B cell (primary cell): ENCODE measurements around the gene C11orf54. TPM values are rescaled to one million over a fixed set of nuclear protein-coding genes. Genes with fewer than 3 reads are reported as not detected.

ENCODE experiments used
- ATAC-seq: fragments of 200-7000 bp; cut with Tn5 transposase; one replicate; pipeline ENCODE4 v1.10.0; 2021; ENCODE audit warnings: low read depth, mild to moderate bottlenecking, moderate number of reproducible peaks, moderate library complexity
- CTCF ChIA-PET: fragments of 350-600 bp; sonication (Branson Sonifier 250); formaldehyde crosslinking; loops from one replicate; lab custom pipeline; 2021; ENCODE audit warnings: antibody characterized with exemption, inconsistent platforms; lab: Charles Lee
- POLR2A ChIA-PET: fragments of 350-600 bp; sonication (Branson Sonifier 250); formaldehyde crosslinking; loops from one replicate; lab custom pipeline; 2021; ENCODE audit warnings: antibody characterized with exemption; lab: Charles Lee
- DNase-seq: peaks from one replicate; pipeline ENCODE4 v3.0.0; 2013
- H2AFZ ChIP-seq: 2 replicates; pipeline ENCODE4 v1.6.1; 2012; ENCODE audit warnings: mild to moderate bottlenecking, low read depth, low read length; ENCODE audit not compliant: insufficient read depth, poor library complexity, severe bottlenecking
- H3K27ac ChIP-seq, 2 donors: 1 replicate in 1 of 2; 2 replicates in 1 of 2; pipeline ENCODE4 v1.5.1; 2012 to 2013; ENCODE audit warnings: low read length in 2 of 2, mild to moderate bottlenecking in 2 of 2, moderate library complexity in 1 of 2
- H3K27me3 ChIP-seq, 4 experiments: fragments of 200-600 bp in 1 of 4; sonication (generic) in 1 of 4; replicated peaks in 1 of 4; 1 replicate in 2 of 4; 2 replicates in 2 of 4; pipeline versions ENCODE4 v1.6.1 to v1.7.0; 2013 to 2016; ENCODE audit warnings: low read length in 3 of 4, mild to moderate bottlenecking in 2 of 4, mixed read lengths in 1 of 4, moderate library complexity in 1 of 4; ENCODE audit not compliant: insufficient read depth in 4 of 4, control insufficient read depth in 3 of 4; ENCODE audit errors: control extremely low read depth in 1 of 4
- H3K36me3 ChIP-seq, 2 experiments: replicated peaks in 1 of 2; 1 replicate in 1 of 2; 2 replicates in 1 of 2; pipeline versions ENCODE4 v1.6.1 to v1.7.1; 2013; ENCODE audit warnings: low read length in 1 of 2; ENCODE audit not compliant: insufficient read depth in 2 of 2, control insufficient read depth in 1 of 2; ENCODE audit errors: control extremely low read depth in 1 of 2, extremely low read depth in 1 of 2
- H3K4me1 ChIP-seq, 2 donors: fragments of 200-600 bp in 1 of 2; sonication (generic) in 1 of 2; 1 replicate in 1 of 2; 2 replicates in 1 of 2; pipeline versions ENCODE4 v1.5.1 to v1.6.1; 2013 to 2017; ENCODE audit warnings: low read length in 2 of 2; ENCODE audit not compliant: control insufficient read depth in 2 of 2, insufficient read depth in 2 of 2
- H3K4me2 ChIP-seq: replicated peaks from 2 replicates; pipeline ENCODE3; 2012; ENCODE audit warnings: mild to moderate bottlenecking, low read depth, low read length; ENCODE audit not compliant: poor library complexity, severe bottlenecking
- H3K4me3 ChIP-seq, 5 experiments: fragments of 200-600 bp in 1 of 5; sonication (generic) in 1 of 5; 1 replicate in 3 of 5; 2 replicates in 2 of 5; pipeline versions ENCODE4 v1.5.1 to v1.7.0; 2011 to 2016; ENCODE audit warnings: low read length in 4 of 5, mild to moderate bottlenecking in 4 of 5, low read depth in 2 of 5, control low read depth in 1 of 5, moderate library complexity in 1 of 5; ENCODE audit not compliant: insufficient read depth in 1 of 5; ENCODE audit errors: control extremely low read depth in 1 of 5, extremely low read depth in 1 of 5
- H3K79me2 ChIP-seq: fragments of 200-600 bp; sonication (generic); one replicate; pipeline ENCODE4 v1.6.0; 2016; ENCODE audit warnings: low read length; ENCODE audit not compliant: control insufficient read depth, insufficient read depth
- H3K9ac ChIP-seq: fragments of 200-600 bp; sonication (generic); 2 replicates; pipeline ENCODE4 v1.6.1; 2017; ENCODE audit warnings: mild to moderate bottlenecking, low read length, moderate library complexity
- H3K9me3 ChIP-seq, 3 donors: one replicate each; pipeline versions ENCODE4 v1.6.1 to v1.7.1; 2013; ENCODE audit warnings: low read length in 2 of 3; ENCODE audit not compliant: control insufficient read depth in 2 of 3, insufficient read depth in 1 of 3; ENCODE audit errors: control extremely low read depth in 1 of 3
- H4K20me1 ChIP-seq: 2 replicates; pipeline ENCODE4 v1.6.0; 2012; ENCODE audit warnings: mild to moderate bottlenecking, low read length; ENCODE audit not compliant: insufficient read depth, control insufficient read depth, poor library complexity, severe bottlenecking
- H3K27ac Mint-ChIP-seq: one replicate; pipeline ENCODE4 v1.8.0; 2021; ENCODE audit warnings: mixed read lengths
- H3K27me3 Mint-ChIP-seq: one replicate; pipeline ENCODE4 v1.8.0; 2021; ENCODE audit warnings: mixed read lengths
- H3K4me1 Mint-ChIP-seq: one replicate; pipeline ENCODE4 v1.8.0; 2021; ENCODE audit warnings: mixed read lengths
- H3K4me3 Mint-ChIP-seq: one replicate; pipeline ENCODE4 v1.8.0; 2021; ENCODE audit warnings: mixed read lengths
- H3K9me3 Mint-ChIP-seq: one replicate; pipeline ENCODE4 v1.8.0; 2022; ENCODE audit warnings: mixed read lengths; ENCODE audit not compliant: insufficient read depth
- EZH2 ChIP-seq: IDR thresholded peaks from 2 replicates; pipeline ENCODE4 v1.6.1; 2012; ENCODE audit warnings: borderline replicate concordance, low read depth, mild to moderate bottlenecking, moderate library complexity, low read length; ENCODE audit not compliant: insufficient read depth, poor library complexity, severe bottlenecking
- WGBS: methylation state at CpG from one replicate; pipeline ENCODE4 v1.1.5; 2013; ENCODE audit warnings: missing lambda C conversion rate; ENCODE audit not compliant: insufficient coverage; 5-methylcytosine and 5-hydroxymethylcytosine counted together
- intact Hi-C: fragments of 100-400 bp; cut with micrococcal nuclease; formaldehyde crosslinking; loops from one replicate; pipeline ENCODE4 v1.10.0; 2022
- polyA plus RNA-seq: library from polyadenylated mRNA; depleted of rRNA; stranded (reverse); fragments of >200 nt; gene quantifications from 2 replicates; pipeline ENCODE4 v1.2.3, GENCODE V29; 2012
- total RNA-seq, 2 donors: library from RNA; stranded (reverse); fragments of 120-200 nt in 1 of 2; gene quantifications; 1 replicate in 1 of 2; 2 replicates in 1 of 2; pipeline versions ENCODE4 v1.2.3 to v1.2.4, GENCODE V29; 2013 to 2022
- TF ChIP-seq, protein P1 (sequence below): fragments of 200-600 bp; IDR thresholded peaks from one replicate; pipeline ENCODE4 v1.8.0; 2022; ENCODE audit warnings: antibody characterized with exemption, mild to moderate bottlenecking

C11orf54 gene
- total and polyA plus RNA-seq, 2 donors (not counting 1 experiment from before 2014, with no cell fraction given) = 9.2 to 38.9 TPM

DNA sequence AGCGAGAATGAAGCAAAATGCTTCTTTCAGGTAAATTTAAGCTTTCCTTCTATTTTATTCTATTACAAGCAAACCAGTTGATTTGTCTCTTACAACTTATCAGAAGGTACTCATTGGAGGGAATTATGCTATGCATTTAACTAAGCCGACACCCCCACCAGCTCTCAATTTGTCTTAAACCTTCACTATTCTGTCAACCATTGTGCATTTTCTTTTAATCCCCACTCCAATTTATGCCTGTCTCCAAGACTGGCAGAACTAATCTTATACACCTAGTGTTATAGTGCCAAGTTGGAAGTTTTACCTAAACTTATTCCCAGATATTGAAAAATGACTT lies 12.7 kb upstream of the C11orf54 start:
- DNase-seq (no peak), ATAC-seq (no peak)
- peaks cover 5% of the 10 kb centered on the region for H3K79me2 ChIP-seq
- CTCF ChIA-PET = interaction anchor here (1.1 to 1.4 kb wide), 2 partner anchors 10 kb away, joined by 3 to 4 read pairs; no protein-coding TSS in a partner anchor
- H3K9me3 ChIP-seq = no peaks in the 10 kb centered on the region
- WGBS = no CpG with 5 or more reads among the region's 2 CpGs
- H3K36me3 ChIP-seq = peaks cover 3 to 74% of the 10 kb centered on the region in 2 experiments
- no peak for TF ChIP-seq EZH2
- TF ChIP-seq, protein P1, sequence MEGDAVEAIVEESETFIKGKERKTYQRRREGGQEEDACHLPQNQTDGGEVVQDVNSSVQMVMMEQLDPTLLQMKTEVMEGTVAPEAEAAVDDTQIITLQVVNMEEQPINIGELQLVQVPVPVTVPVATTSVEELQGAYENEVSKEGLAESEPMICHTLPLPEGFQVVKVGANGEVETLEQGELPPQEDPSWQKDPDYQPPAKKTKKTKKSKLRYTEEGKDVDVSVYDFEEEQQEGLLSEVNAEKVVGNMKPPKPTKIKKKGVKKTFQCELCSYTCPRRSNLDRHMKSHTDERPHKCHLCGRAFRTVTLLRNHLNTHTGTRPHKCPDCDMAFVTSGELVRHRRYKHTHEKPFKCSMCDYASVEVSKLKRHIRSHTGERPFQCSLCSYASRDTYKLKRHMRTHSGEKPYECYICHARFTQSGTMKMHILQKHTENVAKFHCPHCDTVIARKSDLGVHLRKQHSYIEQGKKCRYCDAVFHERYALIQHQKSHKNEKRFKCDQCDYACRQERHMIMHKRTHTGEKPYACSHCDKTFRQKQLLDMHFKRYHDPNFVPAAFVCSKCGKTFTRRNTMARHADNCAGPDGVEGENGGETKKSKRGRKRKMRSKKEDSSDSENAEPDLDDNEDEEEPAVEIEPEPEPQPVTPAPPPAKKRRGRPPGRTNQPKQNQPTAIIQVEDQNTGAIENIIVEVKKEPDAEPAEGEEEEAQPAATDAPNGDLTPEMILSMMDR = no peak
- H3K4me3 Mint-ChIP-seq = no peak overlapping the region
- no peak overlapping the region for H3K4me3 ChIP-seq
- no peaks in the 10 kb centered on the region for H3K9me3 Mint-ChIP-seq
- no peaks in the 10 kb centered on the region for H3K4me1 ChIP-seq
- H3K27me3 Mint-ChIP-seq = no peaks in the 10 kb centered on the region
- H3K4me1 Mint-ChIP-seq = peaks cover 3% of the 10 kb centered on the region
- intact Hi-C loops = no loop called here
- no peak overlapping the region for H2AFZ ChIP-seq
- POLR2A ChIA-PET = no interaction called here
- H3K27ac ChIP-seq = peak overlapping the region in 1 of 2 donors; percentile 52
- H3K4me2 ChIP-seq = no peak overlapping the region
- no peak overlapping the region for H3K9ac ChIP-seq
- H3K27ac Mint-ChIP-seq = peak overlapping the region; percentile 38
- H4K20me1 ChIP-seq = peaks cover 6% of the 10 kb centered on the region
- no peaks in the 10 kb centered on the region for H3K27me3 ChIP-seq

DNA sequence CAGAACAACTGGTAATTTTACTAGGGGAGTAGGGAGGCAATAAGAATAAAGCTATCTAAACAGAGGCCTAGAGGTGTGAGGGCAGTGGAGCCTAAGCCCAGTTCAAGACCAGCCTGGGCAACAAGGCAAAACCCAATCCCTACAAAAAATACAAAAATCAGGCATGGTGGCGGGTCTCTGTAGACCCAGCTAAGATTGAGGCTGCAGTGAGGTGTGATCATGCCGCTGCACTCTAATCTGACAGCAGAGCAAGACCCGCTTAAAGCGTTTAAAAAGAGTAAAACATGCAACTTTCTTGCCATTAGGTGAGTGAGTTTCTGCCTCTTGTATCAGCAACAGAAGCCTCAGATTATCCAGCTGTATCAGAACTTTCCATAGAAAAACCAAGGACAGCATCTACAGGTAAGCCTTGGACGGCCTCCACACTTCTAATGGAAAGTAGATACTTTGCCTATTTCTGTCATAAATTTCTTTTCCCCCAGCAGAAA lies 12.3 kb upstream of the C11orf54 start:
- intact Hi-C loops = no loop called here

More for the DNA sequence above, 12.3 kb upstream of the C11orf54 start:
- ATAC-seq (no peak), DNase-seq (no peak)
- H3K27ac Mint-ChIP-seq = peak overlapping the region; percentile 15
- Histone ChIP-seq H3K27me3 (no peaks in the 10 kb centered on the region), H3K9me3 (no peaks in the 10 kb centered on the region), H3K9ac (no peak overlapping the region), H3K36me3 (peaks cover 3 to 75% of the 10 kb centered on the region in 2 experiments), H3K4me1 (no peaks in the 10 kb centered on the region), H3K4me2 (no peak overlapping the region), H2AFZ (no peak overlapping the region), H3K4me3 (no peak overlapping the region), H3K27ac (peak overlapping the region in 1 of 2 donors; percentile 4), H3K79me2 (peaks cover 5% of the 10 kb centered on the region), H4K20me1 (peaks cover 6% of the 10 kb centered on the region)
- ChIA-PET CTCF (interaction anchor here (1.1 to 1.6 kb wide), 3 partner anchors 10 to 37 kb away, joined by 3 to 4 read pairs (median 3); no protein-coding TSS in a partner anchor), POLR2A (no interaction called here)
- no peaks in the 10 kb centered on the region for H3K27me3 Mint-ChIP-seq
- TF ChIP-seq EZH2 = no peak
- TF ChIP-seq, protein P1 = no peak
- no peak overlapping the region for H3K4me3 Mint-ChIP-seq
- 89% methylated on average over 4 of the region's 5 CpGs for WGBS
- peaks cover 3% of the 10 kb centered on the region for H3K4me1 Mint-ChIP-seq
- no peaks in the 10 kb centered on the region for H3K9me3 Mint-ChIP-seq
